IMR-90 (cell line): Measurements from ENCODE around the gene NPLOC4.

Source experiments
- BHLHE40 ChIP-seq: fragments of 150-350 bp; IDR thresholded peaks from 2 replicates; pipeline ENCODE4 v1.6.1; 2016; ENCODE audit warnings: mild to moderate bottlenecking, low read depth, low read length
- CEBPB ChIP-seq: IDR thresholded peaks from 2 replicates; pipeline ENCODE4 v1.6.1; 2012; ENCODE audit warnings: low read depth, low read length, improper control_type of control experiment
- CTCF ChIP-seq: conservative IDR thresholded peaks from 2 replicates; pipeline ENCODE4 v1.5.1; 2012; ENCODE audit warnings: mild to moderate bottlenecking, low read depth, low read length, improper control_type of control experiment
- FOS ChIP-seq: fragments of 150-350 bp; IDR thresholded peaks from 2 replicates; pipeline ENCODE4 v1.6.1; 2016; ENCODE audit warnings: low read depth, low read length
- MAFK ChIP-seq: IDR thresholded peaks from 2 replicates; pipeline ENCODE4 v1.6.1; 2012; ENCODE audit warnings: low read depth, low read length, improper control_type of control experiment
- MXI1 ChIP-seq: IDR thresholded peaks from 2 replicates; pipeline ENCODE4 v1.6.1; 2012; ENCODE audit warnings: low read depth, mild to moderate bottlenecking, low read length, moderate library complexity, borderline replicate concordance
- POLR2A ChIP-seq: IDR thresholded peaks from 2 replicates; pipeline ENCODE4 v1.6.1; 2012; ENCODE audit warnings: mild to moderate bottlenecking, low read depth, low read length
- RAD21 ChIP-seq: IDR thresholded peaks from 2 replicates; pipeline ENCODE4 v1.6.1; 2012; ENCODE audit warnings: low read length, improper control_type of control experiment

GRCh38 chr17:81551458-81552243 is 85.3 kb downstream of the NPLOC4 start:
- TF ChIP-seq CTCF (no peak), POLR2A (no peak), BHLHE40 (no peak), CEBPB (no peak), MAFK (no peak), MXI1 (no peak), RAD21 (no peak), FOS (no peak)
